ENCODE data around the gene PDE6A. TPM values are rescaled to one million over a fixed set of nuclear protein-coding genes. Genes with fewer than 3 reads are reported as not detected.

The PDE6A gene
- total and polyA plus RNA-seq, 9 of the 15 experiments (the other 6 are each of a cell fraction or from before 2014, with no cell fraction given) = 0.01 to 0.04 (median 0.01) TPM; not detected in 6

DNA sequence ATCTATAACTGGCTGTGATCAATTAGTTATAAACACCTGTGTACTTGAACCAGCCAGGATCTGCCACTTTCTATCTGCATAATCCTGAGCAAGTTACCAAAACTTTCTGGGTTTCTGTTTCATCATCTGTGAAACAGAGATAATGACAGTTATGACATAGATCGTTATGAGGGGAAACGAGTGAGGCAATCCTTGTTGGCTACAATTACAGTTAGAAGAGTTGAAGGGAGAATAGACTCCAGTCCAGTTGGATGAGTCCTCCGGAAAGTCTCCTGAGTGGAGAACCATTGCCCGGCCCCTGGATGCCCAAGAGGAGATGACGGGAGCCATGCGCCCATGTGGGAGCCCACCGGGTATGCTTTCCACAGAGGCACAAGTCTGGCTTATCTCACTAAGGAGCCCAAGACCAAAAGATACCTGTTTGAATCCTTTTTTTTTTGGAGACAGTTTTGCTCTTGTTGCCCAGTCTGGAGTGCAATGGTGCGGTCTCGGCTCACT is 4.5 kb downstream of the PDE6A start (continued):
- TF ChIP-seq, protein P1, sequence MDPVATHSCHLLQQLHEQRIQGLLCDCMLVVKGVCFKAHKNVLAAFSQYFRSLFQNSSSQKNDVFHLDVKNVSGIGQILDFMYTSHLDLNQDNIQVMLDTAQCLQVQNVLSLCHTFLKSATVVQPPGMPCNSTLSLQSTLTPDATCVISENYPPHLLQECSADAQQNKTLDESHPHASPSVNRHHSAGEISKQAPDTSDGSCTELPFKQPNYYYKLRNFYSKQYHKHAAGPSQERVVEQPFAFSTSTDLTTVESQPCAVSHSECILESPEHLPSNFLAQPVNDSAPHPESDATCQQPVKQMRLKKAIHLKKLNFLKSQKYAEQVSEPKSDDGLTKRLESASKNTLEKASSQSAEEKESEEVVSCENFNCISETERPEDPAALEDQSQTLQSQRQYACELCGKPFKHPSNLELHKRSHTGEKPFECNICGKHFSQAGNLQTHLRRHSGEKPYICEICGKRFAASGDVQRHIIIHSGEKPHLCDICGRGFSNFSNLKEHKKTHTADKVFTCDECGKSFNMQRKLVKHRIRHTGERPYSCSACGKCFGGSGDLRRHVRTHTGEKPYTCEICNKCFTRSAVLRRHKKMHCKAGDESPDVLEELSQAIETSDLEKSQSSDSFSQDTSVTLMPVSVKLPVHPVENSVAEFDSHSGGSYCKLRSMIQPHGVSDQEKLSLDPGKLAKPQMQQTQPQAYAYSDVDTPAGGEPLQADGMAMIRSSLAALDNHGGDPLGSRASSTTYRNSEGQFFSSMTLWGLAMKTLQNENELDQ (CRISPR knock-in tag; IDR thresholded peaks at IDR 0.05; ENCODE audit: borderline replicate concordance) = no peak
- TF ChIP-seq, protein P2, sequence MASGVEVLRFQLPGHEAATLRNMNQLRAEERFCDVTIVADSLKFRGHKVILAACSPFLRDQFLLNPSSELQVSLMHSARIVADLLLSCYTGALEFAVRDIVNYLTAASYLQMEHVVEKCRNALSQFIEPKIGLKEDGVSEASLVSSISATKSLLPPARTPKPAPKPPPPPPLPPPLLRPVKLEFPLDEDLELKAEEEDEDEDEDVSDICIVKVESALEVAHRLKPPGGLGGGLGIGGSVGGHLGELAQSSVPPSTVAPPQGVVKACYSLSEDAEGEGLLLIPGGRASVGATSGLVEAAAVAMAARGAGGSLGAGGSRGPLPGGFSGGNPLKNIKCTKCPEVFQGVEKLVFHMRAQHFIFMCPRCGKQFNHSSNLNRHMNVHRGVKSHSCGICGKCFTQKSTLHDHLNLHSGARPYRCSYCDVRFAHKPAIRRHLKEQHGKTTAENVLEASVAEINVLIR (CRISPR knock-in tag; IDR thresholded peaks at IDR 0.05) = peak; percentile 39; the same call in 1 of the 2 replicates
- TF ChIP-seq XRCC4 (IDR thresholded peaks at IDR 0.05; ENCODE audit: extremely low read depth, insufficient read depth, insufficient read length) = no peak
- TF ChIP-seq, protein P3, sequence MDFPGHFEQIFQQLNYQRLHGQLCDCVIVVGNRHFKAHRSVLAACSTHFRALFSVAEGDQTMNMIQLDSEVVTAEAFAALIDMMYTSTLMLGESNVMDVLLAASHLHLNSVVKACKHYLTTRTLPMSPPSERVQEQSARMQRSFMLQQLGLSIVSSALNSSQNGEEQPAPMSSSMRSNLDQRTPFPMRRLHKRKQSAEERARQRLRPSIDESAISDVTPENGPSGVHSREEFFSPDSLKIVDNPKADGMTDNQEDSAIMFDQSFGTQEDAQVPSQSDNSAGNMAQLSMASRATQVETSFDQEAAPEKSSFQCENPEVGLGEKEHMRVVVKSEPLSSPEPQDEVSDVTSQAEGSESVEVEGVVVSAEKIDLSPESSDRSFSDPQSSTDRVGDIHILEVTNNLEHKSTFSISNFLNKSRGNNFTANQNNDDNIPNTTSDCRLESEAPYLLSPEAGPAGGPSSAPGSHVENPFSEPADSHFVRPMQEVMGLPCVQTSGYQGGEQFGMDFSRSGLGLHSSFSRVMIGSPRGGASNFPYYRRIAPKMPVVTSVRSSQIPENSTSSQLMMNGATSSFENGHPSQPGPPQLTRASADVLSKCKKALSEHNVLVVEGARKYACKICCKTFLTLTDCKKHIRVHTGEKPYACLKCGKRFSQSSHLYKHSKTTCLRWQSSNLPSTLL (IDR thresholded peaks at IDR 0.05) = no peak
- no peak for TF ChIP-seq NR2F6 (CRISPR knock-in tag; IDR thresholded peaks at IDR 0.05)
- TF ChIP-seq, protein P4, sequence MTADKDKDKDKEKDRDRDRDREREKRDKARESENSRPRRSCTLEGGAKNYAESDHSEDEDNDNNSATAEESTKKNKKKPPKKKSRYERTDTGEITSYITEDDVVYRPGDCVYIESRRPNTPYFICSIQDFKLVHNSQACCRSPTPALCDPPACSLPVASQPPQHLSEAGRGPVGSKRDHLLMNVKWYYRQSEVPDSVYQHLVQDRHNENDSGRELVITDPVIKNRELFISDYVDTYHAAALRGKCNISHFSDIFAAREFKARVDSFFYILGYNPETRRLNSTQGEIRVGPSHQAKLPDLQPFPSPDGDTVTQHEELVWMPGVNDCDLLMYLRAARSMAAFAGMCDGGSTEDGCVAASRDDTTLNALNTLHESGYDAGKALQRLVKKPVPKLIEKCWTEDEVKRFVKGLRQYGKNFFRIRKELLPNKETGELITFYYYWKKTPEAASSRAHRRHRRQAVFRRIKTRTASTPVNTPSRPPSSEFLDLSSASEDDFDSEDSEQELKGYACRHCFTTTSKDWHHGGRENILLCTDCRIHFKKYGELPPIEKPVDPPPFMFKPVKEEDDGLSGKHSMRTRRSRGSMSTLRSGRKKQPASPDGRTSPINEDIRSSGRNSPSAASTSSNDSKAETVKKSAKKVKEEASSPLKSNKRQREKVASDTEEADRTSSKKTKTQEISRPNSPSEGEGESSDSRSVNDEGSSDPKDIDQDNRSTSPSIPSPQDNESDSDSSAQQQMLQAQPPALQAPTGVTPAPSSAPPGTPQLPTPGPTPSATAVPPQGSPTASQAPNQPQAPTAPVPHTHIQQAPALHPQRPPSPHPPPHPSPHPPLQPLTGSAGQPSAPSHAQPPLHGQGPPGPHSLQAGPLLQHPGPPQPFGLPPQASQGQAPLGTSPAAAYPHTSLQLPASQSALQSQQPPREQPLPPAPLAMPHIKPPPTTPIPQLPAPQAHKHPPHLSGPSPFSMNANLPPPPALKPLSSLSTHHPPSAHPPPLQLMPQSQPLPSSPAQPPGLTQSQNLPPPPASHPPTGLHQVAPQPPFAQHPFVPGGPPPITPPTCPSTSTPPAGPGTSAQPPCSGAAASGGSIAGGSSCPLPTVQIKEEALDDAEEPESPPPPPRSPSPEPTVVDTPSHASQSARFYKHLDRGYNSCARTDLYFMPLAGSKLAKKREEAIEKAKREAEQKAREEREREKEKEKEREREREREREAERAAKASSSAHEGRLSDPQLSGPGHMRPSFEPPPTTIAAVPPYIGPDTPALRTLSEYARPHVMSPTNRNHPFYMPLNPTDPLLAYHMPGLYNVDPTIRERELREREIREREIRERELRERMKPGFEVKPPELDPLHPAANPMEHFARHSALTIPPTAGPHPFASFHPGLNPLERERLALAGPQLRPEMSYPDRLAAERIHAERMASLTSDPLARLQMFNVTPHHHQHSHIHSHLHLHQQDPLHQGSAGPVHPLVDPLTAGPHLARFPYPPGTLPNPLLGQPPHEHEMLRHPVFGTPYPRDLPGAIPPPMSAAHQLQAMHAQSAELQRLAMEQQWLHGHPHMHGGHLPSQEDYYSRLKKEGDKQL (CRISPR knock-in tag; IDR thresholded peaks at IDR 0.05; ENCODE audit: borderline replicate concordance) = no peak
- no peak for TF ChIP-seq TRIM28 (IDR thresholded peaks at IDR 0.05)
- TF ChIP-seq, protein P5, sequence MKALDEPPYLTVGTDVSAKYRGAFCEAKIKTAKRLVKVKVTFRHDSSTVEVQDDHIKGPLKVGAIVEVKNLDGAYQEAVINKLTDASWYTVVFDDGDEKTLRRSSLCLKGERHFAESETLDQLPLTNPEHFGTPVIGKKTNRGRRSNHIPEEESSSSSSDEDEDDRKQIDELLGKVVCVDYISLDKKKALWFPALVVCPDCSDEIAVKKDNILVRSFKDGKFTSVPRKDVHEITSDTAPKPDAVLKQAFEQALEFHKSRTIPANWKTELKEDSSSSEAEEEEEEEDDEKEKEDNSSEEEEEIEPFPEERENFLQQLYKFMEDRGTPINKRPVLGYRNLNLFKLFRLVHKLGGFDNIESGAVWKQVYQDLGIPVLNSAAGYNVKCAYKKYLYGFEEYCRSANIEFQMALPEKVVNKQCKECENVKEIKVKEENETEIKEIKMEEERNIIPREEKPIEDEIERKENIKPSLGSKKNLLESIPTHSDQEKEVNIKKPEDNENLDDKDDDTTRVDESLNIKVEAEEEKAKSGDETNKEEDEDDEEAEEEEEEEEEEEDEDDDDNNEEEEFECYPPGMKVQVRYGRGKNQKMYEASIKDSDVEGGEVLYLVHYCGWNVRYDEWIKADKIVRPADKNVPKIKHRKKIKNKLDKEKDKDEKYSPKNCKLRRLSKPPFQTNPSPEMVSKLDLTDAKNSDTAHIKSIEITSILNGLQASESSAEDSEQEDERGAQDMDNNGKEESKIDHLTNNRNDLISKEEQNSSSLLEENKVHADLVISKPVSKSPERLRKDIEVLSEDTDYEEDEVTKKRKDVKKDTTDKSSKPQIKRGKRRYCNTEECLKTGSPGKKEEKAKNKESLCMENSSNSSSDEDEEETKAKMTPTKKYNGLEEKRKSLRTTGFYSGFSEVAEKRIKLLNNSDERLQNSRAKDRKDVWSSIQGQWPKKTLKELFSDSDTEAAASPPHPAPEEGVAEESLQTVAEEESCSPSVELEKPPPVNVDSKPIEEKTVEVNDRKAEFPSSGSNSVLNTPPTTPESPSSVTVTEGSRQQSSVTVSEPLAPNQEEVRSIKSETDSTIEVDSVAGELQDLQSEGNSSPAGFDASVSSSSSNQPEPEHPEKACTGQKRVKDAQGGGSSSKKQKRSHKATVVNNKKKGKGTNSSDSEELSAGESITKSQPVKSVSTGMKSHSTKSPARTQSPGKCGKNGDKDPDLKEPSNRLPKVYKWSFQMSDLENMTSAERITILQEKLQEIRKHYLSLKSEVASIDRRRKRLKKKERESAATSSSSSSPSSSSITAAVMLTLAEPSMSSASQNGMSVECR (CRISPR knock-in tag; IDR thresholded peaks at IDR 0.05) = no peak
- peak; percentile 57 to 66 for TF ChIP-seq FOXK2 (conservative IDR thresholded peaks at IDR 0.05 in 1 of 2, IDR thresholded peaks at IDR 0.05 in 1 of 2; ENCODE audit: low read depth in 2 of 2)
- no peak for TF ChIP-seq HEY1 (CRISPR knock-in tag; IDR thresholded peaks at IDR 0.05; ENCODE audit: borderline replicate concordance)
- TF ChIP-seq TBL1XR1 (IDR thresholded peaks at IDR 0.05; ENCODE audit: low read length in 2 of 2) = peak in 1 of 2 experiments; percentile 79; a peak in 2 of 4 replicates
